Upper lobe of left lung (tissue), 6 donors: Measurements from ENCODE around the gene SLC66A3. TPM values are rescaled to one million over a fixed set of nuclear protein-coding genes. Genes with fewer than 3 reads are reported as not detected.
A peak's percentile ranks its signal among the peaks of the same experiment; 100 is the strongest.

Experiments used
- ATAC-seq, 2 donors: fragments of 200-7000 bp; cut with Tn5 transposase; one replicate each; pipeline ENCODE4 v1.9.1; 2022; ENCODE audit warnings: mild to moderate bottlenecking in 2 of 2, moderate library complexity in 2 of 2; ENCODE audit not compliant: low FRiP score in 2 of 2
- DNase-seq, 2 donors: peaks; one replicate each; pipeline ENCODE4 v3.0.0-alpha.2; 2019 to 2020
- H3K27ac ChIP-seq, 4 donors: fragments of 200-600 bp; sonication (generic); one replicate each; pipeline ENCODE4 v1.5.1; 2016 to 2019
- H3K27me3 ChIP-seq, 4 donors: fragments of 200-600 bp; sonication (generic); one replicate each; pipeline ENCODE4 v1.5.1; 2017 to 2019
- H3K36me3 ChIP-seq, 4 donors: fragments of 200-600 bp; sonication (generic); one replicate each; pipeline ENCODE4 v1.5.1; 2016 to 2019
- H3K4me1 ChIP-seq, 4 donors: fragments of 200-600 bp; sonication (generic); one replicate each; pipeline ENCODE4 v1.5.1; 2018 to 2019
- H3K4me3 ChIP-seq, 4 donors: fragments of 200-600 bp; sonication (generic); one replicate each; pipeline ENCODE4 v1.5.1; 2017 to 2019; ENCODE audit warnings: mild to moderate bottlenecking in 2 of 4, moderate library complexity in 1 of 4
- H3K9me3 ChIP-seq, 4 donors: fragments of 200-600 bp; sonication (generic); one replicate each; pipeline ENCODE4 v1.5.1; 2018 to 2019
- EP300 ChIP-seq, 4 donors: sonication (generic); formaldehyde crosslinking; IDR thresholded peaks; one replicate each; pipeline ENCODE4 v1.5.1; 2017; ENCODE audit warnings: antibody characterized with exemption in 4 of 4, control low read depth in 2 of 4
- POLR2A ChIP-seq, 4 donors: fragments of 450-650 bp; IDR thresholded peaks; one replicate each; pipeline ENCODE4 v1.5.1; 2016 to 2017; ENCODE audit warnings: antibody characterized with exemption in 4 of 4, mild to moderate bottlenecking in 2 of 4
- POLR2AphosphoS5 ChIP-seq, 2 donors: sonication (generic); formaldehyde crosslinking; IDR thresholded peaks; one replicate each; pipeline ENCODE4 v1.5.1; 2017; ENCODE audit warnings: antibody characterized with exemption in 2 of 2
- WGBS, 2 donors: methylation state at CpG; one replicate each; pipeline ENCODE4 v1.1.5; 2017 to 2018; 5-methylcytosine and 5-hydroxymethylcytosine counted together
- total RNA-seq, 6 donors: library from RNA; depleted of rRNA in 4 of 6; stranded (reverse); fragments of >200 nt in 4 of 6; gene quantifications; one replicate each; pipeline versions ENCODE4 v1.1.0 to v1.2.1, GENCODE V29; 2016 to 2021
- TF ChIP-seq, protein P1 (sequence below), 6 experiments: fragments of 450-650 bp in 4 of 6; fragments of 200-600 bp in 2 of 6; sonication (generic) in 2 of 6; IDR thresholded peaks; one replicate each; pipeline ENCODE4 v1.5.1; 2016 to 2019; ENCODE audit warnings: antibody characterized with exemption in 6 of 6
- donor health status: DM: no; HTN: no; CAD: no; lungs with moderate emphysema.
- donor health status: DM: no; HTN: yes; CAD: no; lungs with severe emphysema.

The SLC66A3 gene
- total RNA-seq, 6 donors from 2014 or later = 24.2 to 54.6 (median 43.4) TPM

DNA sequence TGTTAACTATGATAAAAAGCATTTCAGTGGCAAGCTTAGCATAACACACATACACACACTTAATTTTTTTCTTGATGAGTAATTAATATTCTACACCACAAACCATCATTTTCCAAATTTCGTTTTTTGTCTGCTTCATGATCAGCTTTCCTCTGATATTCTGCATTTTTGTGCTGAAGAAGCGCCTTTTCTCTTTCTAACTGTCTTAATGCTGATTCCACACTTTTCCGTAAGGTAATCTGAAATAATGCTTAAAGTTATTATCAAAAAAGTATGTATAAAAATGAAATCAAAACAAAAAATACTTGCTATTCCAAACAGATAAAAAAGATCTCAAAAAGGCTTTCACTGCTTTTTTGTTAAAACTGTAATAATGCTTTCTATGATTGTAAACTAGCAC, 60.1 kb downstream of the SLC66A3 start:
- TF ChIP-seq EP300 (IDR thresholded peaks at IDR 0.05) = no peak
- no peak for TF ChIP-seq POLR2A (IDR thresholded peaks at IDR 0.05)
- TF ChIP-seq, protein P1, sequence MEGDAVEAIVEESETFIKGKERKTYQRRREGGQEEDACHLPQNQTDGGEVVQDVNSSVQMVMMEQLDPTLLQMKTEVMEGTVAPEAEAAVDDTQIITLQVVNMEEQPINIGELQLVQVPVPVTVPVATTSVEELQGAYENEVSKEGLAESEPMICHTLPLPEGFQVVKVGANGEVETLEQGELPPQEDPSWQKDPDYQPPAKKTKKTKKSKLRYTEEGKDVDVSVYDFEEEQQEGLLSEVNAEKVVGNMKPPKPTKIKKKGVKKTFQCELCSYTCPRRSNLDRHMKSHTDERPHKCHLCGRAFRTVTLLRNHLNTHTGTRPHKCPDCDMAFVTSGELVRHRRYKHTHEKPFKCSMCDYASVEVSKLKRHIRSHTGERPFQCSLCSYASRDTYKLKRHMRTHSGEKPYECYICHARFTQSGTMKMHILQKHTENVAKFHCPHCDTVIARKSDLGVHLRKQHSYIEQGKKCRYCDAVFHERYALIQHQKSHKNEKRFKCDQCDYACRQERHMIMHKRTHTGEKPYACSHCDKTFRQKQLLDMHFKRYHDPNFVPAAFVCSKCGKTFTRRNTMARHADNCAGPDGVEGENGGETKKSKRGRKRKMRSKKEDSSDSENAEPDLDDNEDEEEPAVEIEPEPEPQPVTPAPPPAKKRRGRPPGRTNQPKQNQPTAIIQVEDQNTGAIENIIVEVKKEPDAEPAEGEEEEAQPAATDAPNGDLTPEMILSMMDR (IDR thresholded peaks at IDR 0.05) = no peak
- no peak for TF ChIP-seq POLR2AphosphoS5 (IDR thresholded peaks at IDR 0.05)
- Histone ChIP-seq H3K4me1 (peaks cover 0 to 5% (median 0%) of the 10 kb centered on the region in 4 donors), H3K4me3 (no peak overlapping the region), H3K27me3 (no peaks in the 10 kb centered on the region), H3K9me3 (no peaks in the 10 kb centered on the region), H3K36me3 (peaks cover 0 to 97% (median 29%) of the 10 kb centered on the region in 4 donors), H3K27ac (no peak overlapping the region)
- DNase-seq = no peak
- ATAC-seq = no peak
- WGBS, 2 donors = 93% methylated on average over 3 of the region's 3 CpGs

DNA sequence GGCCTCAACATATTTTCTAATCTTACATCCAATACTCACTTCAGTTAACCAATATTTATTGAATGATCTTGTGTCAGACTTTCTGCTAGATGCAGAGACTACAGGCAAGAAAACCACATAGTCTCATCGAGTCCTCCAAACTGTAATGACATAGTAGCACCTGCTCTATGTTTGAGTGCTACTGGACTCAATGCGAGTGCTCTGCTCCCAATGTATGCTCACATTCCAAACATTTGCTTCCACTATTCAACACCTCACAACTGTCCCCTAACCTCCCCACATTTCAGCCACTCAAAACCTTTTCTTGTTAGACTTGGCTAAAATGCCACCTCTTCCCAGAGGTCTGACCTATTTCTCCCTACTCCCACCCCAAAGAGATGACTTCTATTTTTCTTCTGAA, 65.2 kb downstream of the SLC66A3 start:
- H3K36me3 ChIP-seq = peaks cover 0 to 72% (median 22%) of the 10 kb centered on the region in 4 donors
- no peak for ATAC-seq
- H3K27ac ChIP-seq = no peak overlapping the region
- H3K9me3 ChIP-seq = no peaks in the 10 kb centered on the region
- no peak overlapping the region for H3K4me3 ChIP-seq
- H3K4me1 ChIP-seq = no peaks in the 10 kb centered on the region
- no peak for DNase-seq
- WGBS, 2 donors = 97 to 98% methylated on average over 2 of the region's 2 CpGs
- H3K27me3 ChIP-seq = no peaks in the 10 kb centered on the region
- TF ChIP-seq POLR2AphosphoS5 (IDR thresholded peaks at IDR 0.05) (no peak), POLR2A (IDR thresholded peaks at IDR 0.05) (no peak), EP300 (IDR thresholded peaks at IDR 0.05) (no peak)
- TF ChIP-seq, protein P1 (IDR thresholded peaks at IDR 0.05) = no peak

DNA sequence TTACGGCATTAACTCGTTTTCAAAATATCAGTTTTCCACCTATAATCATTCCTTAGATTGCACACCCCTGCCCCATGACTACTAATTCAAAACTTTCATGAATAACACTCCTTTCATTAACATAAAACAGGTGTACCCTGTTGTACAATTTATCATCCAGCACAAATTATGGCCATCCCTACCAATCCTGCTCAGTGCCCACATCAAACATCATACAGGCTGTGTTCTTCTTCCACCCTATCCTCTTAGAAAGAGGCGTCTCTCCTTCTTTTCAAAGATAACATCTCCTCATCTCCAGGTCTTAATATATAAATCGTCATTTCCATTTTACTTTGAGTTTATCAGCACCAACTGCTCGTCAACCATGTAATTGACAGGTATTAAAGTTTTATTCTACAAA, 67.6 kb downstream of the SLC66A3 start:
- TF ChIP-seq POLR2A (IDR thresholded peaks at IDR 0.05) (no peak), POLR2AphosphoS5 (IDR thresholded peaks at IDR 0.05) (no peak), EP300 (IDR thresholded peaks at IDR 0.05) (no peak)
- TF ChIP-seq, protein P1 (IDR thresholded peaks at IDR 0.05) = no peak
- WGBS, 2 donors = 95 to 96% methylated on average over 5 of the region's 5 CpGs
- DNase-seq = no peak

DNA sequence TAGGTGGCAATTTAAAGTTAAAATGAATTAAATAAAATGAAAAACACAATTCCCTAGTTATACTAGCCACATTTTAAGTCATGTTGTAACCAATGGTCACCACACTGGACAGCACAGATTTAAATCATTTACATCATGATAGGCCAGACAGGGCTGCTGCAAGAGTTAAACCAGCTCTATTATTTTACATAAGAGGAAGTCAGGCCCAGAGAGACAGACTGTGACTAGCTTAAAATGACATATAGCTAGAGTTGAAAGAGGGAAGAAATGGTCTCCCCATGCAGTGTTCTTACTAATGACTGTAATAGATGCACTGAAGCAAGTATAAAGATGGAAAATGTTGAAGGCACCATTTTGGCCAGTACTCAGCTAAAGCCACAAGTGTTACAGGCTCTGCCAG, 69.6 kb downstream of the SLC66A3 start:
- TF ChIP-seq POLR2AphosphoS5 (IDR thresholded peaks at IDR 0.05) = no peak
- TF ChIP-seq POLR2A (IDR thresholded peaks at IDR 0.05) = no peak
- TF ChIP-seq, protein P1 (IDR thresholded peaks at IDR 0.05) = no peak
- no peak for TF ChIP-seq EP300 (IDR thresholded peaks at IDR 0.05)
- no peaks in the 10 kb centered on the region for H3K27me3 ChIP-seq
- ATAC-seq = peak in 1 of 2 donors; percentile 16
- no peak for DNase-seq
- no peaks in the 10 kb centered on the region for H3K9me3 ChIP-seq
- H3K4me1 ChIP-seq = peaks cover 0 to 4% (median 0%) of the 10 kb centered on the region in 4 donors
- no peak overlapping the region for H3K4me3 ChIP-seq
- H3K27ac ChIP-seq = no peak overlapping the region
- peaks cover 0 to 31% (median 5%) of the 10 kb centered on the region in 4 donors for H3K36me3 ChIP-seq

More for the DNA sequence above, 67.6 kb downstream of the SLC66A3 start:
- H3K27ac ChIP-seq = no peak overlapping the region
- H3K36me3 ChIP-seq = peaks cover 0 to 48% (median 9%) of the 10 kb centered on the region in 4 donors
- no peaks in the 10 kb centered on the region for H3K27me3 ChIP-seq
- ATAC-seq = no peak
- no peaks in the 10 kb centered on the region for H3K9me3 ChIP-seq
- H3K4me1 ChIP-seq = no peaks in the 10 kb centered on the region
- no peak overlapping the region for H3K4me3 ChIP-seq

DNA sequence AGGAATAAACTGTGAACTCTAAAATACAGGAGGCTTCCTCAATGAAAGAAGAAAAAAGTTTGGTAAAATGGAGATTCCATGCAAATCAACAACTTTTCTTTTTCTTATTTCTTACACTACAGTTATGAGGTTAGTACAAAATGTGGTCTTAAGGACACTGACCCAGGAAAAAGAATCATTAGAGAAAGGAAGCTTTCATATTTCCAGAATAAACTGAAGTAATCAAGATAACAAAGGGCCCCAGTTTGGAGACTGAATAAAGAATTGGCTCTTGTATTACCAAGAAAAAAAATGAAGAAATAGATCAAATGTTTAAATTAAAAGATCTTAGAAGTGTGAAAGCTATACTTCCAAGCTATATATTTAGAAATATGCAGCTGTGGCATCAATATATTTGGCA, 72.3 kb downstream of the SLC66A3 start:
- peaks cover 0 to 4% (median 0%) of the 10 kb centered on the region in 4 donors for H3K4me1 ChIP-seq
- H3K9me3 ChIP-seq = no peaks in the 10 kb centered on the region
- DNase-seq (no peak), ATAC-seq (no peak)
- no peak for TF ChIP-seq POLR2AphosphoS5 (IDR thresholded peaks at IDR 0.05)
- TF ChIP-seq, protein P1 (IDR thresholded peaks at IDR 0.05) = no peak
- TF ChIP-seq POLR2A (IDR thresholded peaks at IDR 0.05) = no peak
- no peak for TF ChIP-seq EP300 (IDR thresholded peaks at IDR 0.05)
- H3K27me3 ChIP-seq = no peaks in the 10 kb centered on the region
- no peak overlapping the region for H3K4me3 ChIP-seq
- no peak overlapping the region for H3K27ac ChIP-seq
- peaks cover 0 to 13% (median 0%) of the 10 kb centered on the region in 4 donors for H3K36me3 ChIP-seq
